H1 (cell line): ENCODE data around the gene TFF1. TPM values are rescaled to one million over a fixed set of nuclear protein-coding genes. Genes with fewer than 3 reads are reported as not detected.

Source experiments
- ATF2 ChIP-seq: IDR thresholded peaks from 2 replicates; pipeline ENCODE4 v1.6.1; 2012; ENCODE audit warnings: low read length, inconsistent platforms
- CHD2 ChIP-seq: IDR thresholded peaks from 2 replicates; pipeline ENCODE4 v1.6.1; 2012; ENCODE audit warnings: low read length, improper control_type of control experiment
- CHD7 ChIP-seq: fragments of 300-600 bp; sonication (generic); IDR thresholded peaks from 2 replicates; pipeline ENCODE4 v1.7.1; 2012; ENCODE audit warnings: low read length, moderate library complexity, mild to moderate bottlenecking, inconsistent platforms; ENCODE audit not compliant: insufficient replicate concordance
- JUN ChIP-seq: IDR thresholded peaks from 2 replicates; pipeline ENCODE4 v1.6.1; 2011; ENCODE audit warnings: low read depth, mild to moderate bottlenecking, improper control_type of control experiment, low read length
- MAFK ChIP-seq: IDR thresholded peaks from 2 replicates; pipeline ENCODE4 v1.6.1; 2012; ENCODE audit warnings: low read depth, mild to moderate bottlenecking, improper control_type of control experiment, low read length
- RFX5 ChIP-seq: IDR thresholded peaks from 2 replicates; pipeline ENCODE4 v1.6.1; 2011; ENCODE audit warnings: low read depth, low read length, improper control_type of control experiment, borderline replicate concordance
- SUZ12 ChIP-seq: fragments of 200-600 bp; sonication (generic); IDR thresholded peaks from 2 replicates; pipeline ENCODE4 v1.6.1; 2012; ENCODE audit warnings: mild to moderate bottlenecking, inconsistent platforms, low read length, moderate library complexity, mixed read lengths
- TAF7 ChIP-seq: optimal IDR thresholded peaks from 2 replicates; pipeline ENCODE3; 2011; ENCODE audit warnings: low read depth, mild to moderate bottlenecking, inconsistent platforms, low read length, moderate library complexity, borderline replicate concordance
- TCF12 ChIP-seq: IDR thresholded peaks from 2 replicates; pipeline ENCODE4 v1.6.1; 2011; ENCODE audit warnings: low read depth, mild to moderate bottlenecking, low read length
- polyA plus RNA-seq, 7 experiments: library from polyadenylated mRNA; depleted of rRNA in 3 of 7; stranded (reverse) in 5 of 7; unstranded in 2 of 7; fragments of >200 nt in 5 of 7; fragments of 200-250 nt in 2 of 7; gene quantifications; 1 replicate in 5 of 7; 2 replicates in 1 of 7; 4 replicates in 1 of 7; pipeline versions ENCODE4 v1.2.1 to v1.2.3, GENCODE V29; 2011 to 2013; ENCODE audit warnings: missing spikeins in 2 of 7, mixed read lengths in 2 of 7
- total RNA-seq: library from RNA; stranded (reverse); fragmentation: NEBNext Ultra II Directional; extraction: Animal tissue kit (Norgen Biotek cat#: 25700); gene quantifications from 2 replicates; pipeline ENCODE4 v1.2.1, GENCODE V29; 2021

TFF1 gene
- total and polyA plus RNA-seq, 2 of the 8 experiments (the other 6 are each of a cell fraction or from before 2014, with no cell fraction given): not detected

GRCh38 chr21:42346866-42347600 lies 19.3 kb downstream of the TFF1 start (continued):
- TF ChIP-seq CHD7 (no peak), RFX5 (no peak), TCF12 (no peak), MAFK (no peak), CHD2 (no peak), TAF7 (no peak), SUZ12 (no peak), ATF2 (no peak), JUN (no peak)
